ENCODE measurements around the gene ABCG8.

GRCh38 chr2:43792653-43793052 is 46.1 kb upstream of the ABCG8 start:
- TF ChIP-seq CTCF (optimal IDR thresholded peaks at IDR 0.05 in 1 of 3, IDR thresholded peaks at IDR 0.05 in 1 of 3, conservative IDR thresholded peaks at IDR 0.05 in 1 of 3; ENCODE audit: extremely low read depth in 1 of 3, insufficient read depth in 2 of 3, low read length in 3 of 3) (no peak), EZH2 (IDR thresholded peaks at IDR 0.05; ENCODE audit: low read length) (no peak)
